Endothelial cell of umbilical vein (primary cell): ENCODE measurements around the gene MYOM3. TPM values are rescaled to one million over a fixed set of nuclear protein-coding genes. Genes with fewer than 3 reads are reported as not detected.

Experiments used
- BruUV-seq: library from RNA; stranded (reverse); fragments of 400-500 nt; replicated peaks from 2 replicates; lab custom pipeline; 2021; lab: Mats Ljungman, UMichigan
- CTCF ChIA-PET: fragments of 300-600, 350-600 bp; sonication (Branson Sonifier 250); formaldehyde crosslinking; loops from one replicate; lab custom pipeline; 2021; ENCODE audit warnings: antibody characterized with exemption, inconsistent platforms; lab: Charles Lee
- POLR2A ChIA-PET: fragments of 300-600, 350-600 bp; sonication (Branson Sonifier 250); formaldehyde crosslinking; loops from one replicate; lab custom pipeline; 2021; ENCODE audit warnings: antibody characterized with exemption, inconsistent platforms; lab: Charles Lee
- DNase-seq: peaks from one replicate; pipeline ENCODE4 v3.0.0-alpha.2; 2011; ENCODE audit warnings: low read depth, low spot score
- FAIRE-seq: peaks from 2 replicates; lab custom pipeline; 2011; peaks lifted over from hg19 to GRCh38; lab: Jason Lieb, UNC
- H2AFZ ChIP-seq: 2 replicates; pipeline ENCODE4 v1.6.0; 2012; ENCODE audit warnings: low read depth, low read length, control low read depth, inconsistent platforms
- H3K27ac ChIP-seq: 2 replicates; pipeline ENCODE4 v1.5.1; 2011; ENCODE audit warnings: low read depth, mild to moderate bottlenecking, control low read depth, low read length, moderate library complexity; ENCODE audit not compliant: insufficient read depth
- H3K27me3 ChIP-seq, 2 experiments: 2 replicates each; pipeline versions ENCODE4 v1.6.0 to v1.6.1; 2011; ENCODE audit warnings: low read length in 2 of 2, mixed read lengths in 1 of 2; ENCODE audit not compliant: control insufficient read depth in 2 of 2, insufficient read depth in 2 of 2
- H3K36me3 ChIP-seq, 2 experiments: 2 replicates in 1 of 2; 3 replicates in 1 of 2; pipeline ENCODE4 v1.5.1; 2011; ENCODE audit warnings: low read length in 2 of 2, mild to moderate bottlenecking in 1 of 2, moderate library complexity in 1 of 2; ENCODE audit not compliant: control insufficient read depth in 2 of 2, insufficient read depth in 2 of 2; ENCODE audit errors: extremely low read depth in 1 of 2
- H3K4me1 ChIP-seq: 3 replicates; pipeline ENCODE4 v1.5.1; 2011; ENCODE audit warnings: mild to moderate bottlenecking, low read length; ENCODE audit not compliant: control insufficient read depth, insufficient read depth; ENCODE audit errors: extremely low read depth
- H3K4me2 ChIP-seq: 2 replicates; pipeline ENCODE4 v1.6.1; 2011; ENCODE audit warnings: low read length, control low read depth, mixed read lengths; ENCODE audit not compliant: insufficient read depth
- H3K4me3 ChIP-seq, 3 experiments: fragments of 200-600 bp in 1 of 3; sonication (generic), shearing (Covaris generic) in 1 of 3; replicated peaks in 1 of 3; 2 replicates each; pipeline ENCODE4 v1.5.1; 2011 to 2016; ENCODE audit warnings: control low read depth in 3 of 3, low read length in 3 of 3, mild to moderate bottlenecking in 2 of 3, inconsistent platforms in 1 of 3, low read depth in 1 of 3, moderate library complexity in 1 of 3; ENCODE audit not compliant: insufficient read depth in 1 of 3
- H3K79me2 ChIP-seq: 2 replicates; pipeline ENCODE4 v1.6.0; 2012; ENCODE audit warnings: low read length, inconsistent platforms; ENCODE audit not compliant: control insufficient read depth, insufficient read depth
- H3K9ac ChIP-seq: replicated peaks from 2 replicates; pipeline ENCODE3; 2011; ENCODE audit warnings: low read length, control low read depth; ENCODE audit not compliant: insufficient read depth; ENCODE audit errors: extremely low read depth
- H3K9me1 ChIP-seq: replicated peaks from 3 replicates; pipeline ENCODE4 v1.6.0; 2011; ENCODE audit warnings: mild to moderate bottlenecking, low read length; ENCODE audit not compliant: control insufficient read depth, insufficient read depth; ENCODE audit errors: extremely low read depth
- H3K9me3 ChIP-seq: replicated peaks from 2 replicates; pipeline ENCODE4 v1.5.1; 2012; ENCODE audit warnings: low read length, inconsistent platforms; ENCODE audit not compliant: control insufficient read depth, insufficient read depth
- H4K20me1 ChIP-seq: replicated peaks from 2 replicates; pipeline ENCODE3; 2011; ENCODE audit warnings: mild to moderate bottlenecking, low read length; ENCODE audit not compliant: control insufficient read depth, insufficient read depth; ENCODE audit errors: extremely low read depth
- EZH2 ChIP-seq: IDR thresholded peaks from 2 replicates; pipeline ENCODE4 v1.6.1; 2012; ENCODE audit warnings: borderline replicate concordance, low read depth, mild to moderate bottlenecking, moderate library complexity, low read length, inconsistent platforms; ENCODE audit not compliant: severe bottlenecking
- FOS ChIP-seq: IDR thresholded peaks from 2 replicates; pipeline ENCODE4 v1.6.1; 2011; ENCODE audit warnings: mild to moderate bottlenecking, low read length, moderate library complexity, borderline replicate concordance; ENCODE audit not compliant: insufficient read depth
- GATA2 ChIP-seq: IDR thresholded peaks from 2 replicates; pipeline ENCODE4 v1.7.0; 2011; ENCODE audit warnings: low read depth, mild to moderate bottlenecking, moderate library complexity, mixed read lengths, low read length; ENCODE audit not compliant: insufficient read length, insufficient read depth
- JUN ChIP-seq: IDR thresholded peaks from 2 replicates; pipeline ENCODE4 v1.6.1; 2011; ENCODE audit warnings: borderline replicate concordance, low read depth; ENCODE audit not compliant: insufficient read length, insufficient read depth
- MAX ChIP-seq: IDR thresholded peaks from 2 replicates; pipeline ENCODE4 v1.6.1; 2011; ENCODE audit not compliant: insufficient read depth, insufficient read length
- MYC ChIP-seq: IDR thresholded peaks from one replicate; pipeline ENCODE4 v1.6.1; 2011; ENCODE audit warnings: mild to moderate bottlenecking, low read depth, low read length
- POLR2A ChIP-seq: IDR thresholded peaks from 2 replicates; pipeline ENCODE4 v1.6.1; 2012; ENCODE audit warnings: low read depth, mild to moderate bottlenecking, control low read depth, low read length
- POLR2AphosphoS5 ChIP-seq: IDR thresholded peaks from 2 replicates; pipeline ENCODE4 v1.6.1; 2012; ENCODE audit warnings: low read depth, mild to moderate bottlenecking, control low read depth, low read length, moderate library complexity; ENCODE audit not compliant: insufficient read depth
- dilution Hi-C: fragments of 300-500 bp; cut with MboI; formaldehyde crosslinking; loops from one replicate; pipeline ENCODE4 v1.15.0; 2019; ENCODE audit warnings: low sequenced_read_pairs; ENCODE audit not compliant: extremely low pct_ligation_motif_present
- intact Hi-C: fragments of 100-400 bp; cut with micrococcal nuclease; formaldehyde crosslinking; loops from one replicate; pipeline ENCODE4 v1.10.0; 2022
- polyA plus RNA-seq, 4 experiments: library from polyadenylated mRNA; depleted of rRNA in 3 of 4; stranded (reverse) in 3 of 4; unstranded in 1 of 4; fragments of >200 nt; gene quantifications; 2 replicates each; pipeline versions ENCODE4 v1.2.1 to v1.2.3, GENCODE V29; 2011 to 2012; ENCODE audit warnings: missing spikeins in 1 of 4
- total RNA-seq: library from RNA; stranded (reverse); gene quantifications from 2 replicates; pipeline ENCODE4 v1.2.3, GENCODE V29; 2021
- TF ChIP-seq, protein P1 (sequence below), 2 donors: IDR thresholded peaks; 1 replicate in 1 of 2; 2 replicates in 1 of 2; pipeline ENCODE4 v1.5.1; 2011; ENCODE audit warnings: low read length in 2 of 2, mild to moderate bottlenecking in 2 of 2, moderate library complexity in 2 of 2, control low read depth in 1 of 2, inconsistent platforms in 1 of 2, low read depth in 1 of 2; ENCODE audit not compliant: insufficient read depth in 1 of 2; ENCODE audit errors: extremely low read depth in 1 of 2

MYOM3 gene
- total and polyA plus RNA-seq, 2 donors (not counting 3 experiments of a cell fraction or from before 2014, with no cell fraction given), result 0.11 to 0.40 TPM

DNA sequence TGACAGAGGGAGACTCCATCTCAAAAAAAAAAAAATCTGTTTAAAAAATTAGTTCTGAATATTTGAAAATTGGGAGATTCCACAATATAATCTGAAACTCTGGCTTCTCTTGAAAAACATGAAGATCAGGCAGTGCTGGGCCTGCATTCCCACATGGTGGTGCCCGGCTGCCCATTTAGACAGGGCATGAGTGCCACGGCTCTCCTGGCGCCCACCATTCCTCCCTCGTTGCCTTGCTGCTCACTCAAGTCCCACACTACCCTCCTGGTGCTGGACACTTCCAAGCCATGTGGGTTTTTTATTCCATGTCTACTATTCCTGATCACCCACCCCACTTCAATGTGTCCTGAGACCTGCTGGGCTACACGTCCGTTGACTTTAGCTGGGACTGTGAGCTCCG lies 10.8 kb upstream of the MYOM3 start:
- intact Hi-C loops, result no loop called here
- no peaks in the 10 kb centered on the region for H3K9me3 ChIP-seq
- H3K4me1 ChIP-seq, result no peaks in the 10 kb centered on the region
- H3K79me2 ChIP-seq, result no peaks in the 10 kb centered on the region
- CTCF ChIA-PET, result no interaction called here
- H3K9me1 ChIP-seq, result no peaks in the 10 kb centered on the region
- DNase-seq (no peak), FAIRE-seq (no peak)
- H3K4me2 ChIP-seq, result no peak overlapping the region
- no peak overlapping the region for H3K27ac ChIP-seq
- dilution Hi-C loops, result no loop called here
- no peak for TF ChIP-seq POLR2AphosphoS5
- TF ChIP-seq FOS, result no peak
- no peak for TF ChIP-seq MYC
- TF ChIP-seq EZH2, result no peak
- TF ChIP-seq MAX, result no peak
- TF ChIP-seq, protein P1, sequence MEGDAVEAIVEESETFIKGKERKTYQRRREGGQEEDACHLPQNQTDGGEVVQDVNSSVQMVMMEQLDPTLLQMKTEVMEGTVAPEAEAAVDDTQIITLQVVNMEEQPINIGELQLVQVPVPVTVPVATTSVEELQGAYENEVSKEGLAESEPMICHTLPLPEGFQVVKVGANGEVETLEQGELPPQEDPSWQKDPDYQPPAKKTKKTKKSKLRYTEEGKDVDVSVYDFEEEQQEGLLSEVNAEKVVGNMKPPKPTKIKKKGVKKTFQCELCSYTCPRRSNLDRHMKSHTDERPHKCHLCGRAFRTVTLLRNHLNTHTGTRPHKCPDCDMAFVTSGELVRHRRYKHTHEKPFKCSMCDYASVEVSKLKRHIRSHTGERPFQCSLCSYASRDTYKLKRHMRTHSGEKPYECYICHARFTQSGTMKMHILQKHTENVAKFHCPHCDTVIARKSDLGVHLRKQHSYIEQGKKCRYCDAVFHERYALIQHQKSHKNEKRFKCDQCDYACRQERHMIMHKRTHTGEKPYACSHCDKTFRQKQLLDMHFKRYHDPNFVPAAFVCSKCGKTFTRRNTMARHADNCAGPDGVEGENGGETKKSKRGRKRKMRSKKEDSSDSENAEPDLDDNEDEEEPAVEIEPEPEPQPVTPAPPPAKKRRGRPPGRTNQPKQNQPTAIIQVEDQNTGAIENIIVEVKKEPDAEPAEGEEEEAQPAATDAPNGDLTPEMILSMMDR (IDR thresholded peaks at IDR 0.05; ENCODE audit: extremely low read depth in 1 of 2, insufficient read depth in 1 of 2, low read depth in 1 of 2, low read length in 2 of 2), result no peak
- no peak for TF ChIP-seq JUN
- TF ChIP-seq POLR2A, result no peak
- TF ChIP-seq GATA2, result no peak
- H3K36me3 ChIP-seq, result no peaks in the 10 kb centered on the region
- no TSS peak for BruUV-seq
- H3K27me3 ChIP-seq, result no peaks in the 10 kb centered on the region
- H3K9ac ChIP-seq, result no peak overlapping the region
- no peak overlapping the region for H3K4me3 ChIP-seq
- no peak overlapping the region for H2AFZ ChIP-seq
- H4K20me1 ChIP-seq, result no peaks in the 10 kb centered on the region
- POLR2A ChIA-PET, result no interaction called here
